K562 (cell line): Measurements from ENCODE around the gene WDR76.

ENCODE experiments used
- EHMT2 ChIP-seq: fragments of 450-650 bp; IDR thresholded peaks from 2 replicates; pipeline ENCODE4 v1.6.1; 2018; ENCODE audit warnings: antibody characterized with exemption
- ELF1 ChIP-seq: fragments of 200-800 bp; sonication (Bioruptor generic); IDR thresholded peaks from 2 replicates; pipeline ENCODE4 v1.6.1; 2016; ENCODE audit warnings: missing genetic modification characterization, missing compliant biosample characterization
- RBBP5 ChIP-seq: fragments of 200-600 bp; sonication (generic); IDR thresholded peaks from 2 replicates; pipeline ENCODE4 v1.6.1; 2012; ENCODE audit warnings: borderline replicate concordance, mild to moderate bottlenecking, low read length, control low read depth, inconsistent platforms; ENCODE audit not compliant: insufficient read depth, poor library complexity, severe bottlenecking
- TF ChIP-seq, protein P1 (sequence below): fragments of 450-650 bp; IDR thresholded peaks from 2 replicates; pipeline ENCODE4 v1.6.1; 2017; ENCODE audit warnings: mild to moderate bottlenecking, moderate library complexity

DNA sequence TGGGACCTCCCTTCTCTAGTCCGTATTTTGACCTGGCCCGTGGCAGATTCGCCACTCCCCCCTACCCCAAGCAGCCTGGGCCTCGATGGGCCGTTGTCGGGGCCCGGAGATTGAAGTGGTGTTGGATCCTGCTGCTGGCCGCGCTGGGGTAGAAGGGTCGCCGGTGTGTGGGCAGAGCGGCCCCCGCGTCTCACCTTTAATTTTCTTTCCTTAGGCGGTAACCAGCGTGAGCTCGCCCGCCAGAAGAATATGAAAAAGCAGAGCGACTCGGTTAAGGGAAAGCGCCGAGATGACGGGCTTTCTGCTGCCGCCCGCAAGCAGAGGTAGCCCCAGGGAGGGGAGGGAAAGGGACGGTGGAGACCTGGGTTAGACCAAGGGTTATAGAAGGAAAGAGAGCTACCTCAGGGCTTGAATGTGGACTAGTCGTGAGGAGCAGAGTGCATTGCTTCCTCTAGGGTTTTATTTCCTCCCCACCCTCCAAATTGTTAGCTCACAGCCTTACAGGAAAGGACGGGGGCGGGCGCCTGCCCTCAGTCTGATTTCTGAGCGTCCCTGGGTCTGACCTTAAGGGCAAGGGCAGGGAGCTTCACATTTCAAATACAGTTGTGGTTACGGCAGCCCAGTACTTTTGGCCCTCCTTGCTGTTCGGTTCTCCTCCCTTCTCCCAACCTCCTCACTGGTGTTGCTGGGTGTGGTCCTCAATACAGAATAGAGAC lies 33.9 kb upstream of the WDR76 start:
- TF ChIP-seq RBBP5 (no peak), EHMT2 (no peak), ELF1 (tag) (no peak)
- TF ChIP-seq, protein P1, sequence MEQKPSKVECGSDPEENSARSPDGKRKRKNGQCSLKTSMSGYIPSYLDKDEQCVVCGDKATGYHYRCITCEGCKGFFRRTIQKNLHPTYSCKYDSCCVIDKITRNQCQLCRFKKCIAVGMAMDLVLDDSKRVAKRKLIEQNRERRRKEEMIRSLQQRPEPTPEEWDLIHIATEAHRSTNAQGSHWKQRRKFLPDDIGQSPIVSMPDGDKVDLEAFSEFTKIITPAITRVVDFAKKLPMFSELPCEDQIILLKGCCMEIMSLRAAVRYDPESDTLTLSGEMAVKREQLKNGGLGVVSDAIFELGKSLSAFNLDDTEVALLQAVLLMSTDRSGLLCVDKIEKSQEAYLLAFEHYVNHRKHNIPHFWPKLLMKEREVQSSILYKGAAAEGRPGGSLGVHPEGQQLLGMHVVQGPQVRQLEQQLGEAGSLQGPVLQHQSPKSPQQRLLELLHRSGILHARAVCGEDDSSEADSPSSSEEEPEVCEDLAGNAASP: no peak
